ENCODE data around the gene OCIAD1.

- TF ChIP-seq, protein P1, sequence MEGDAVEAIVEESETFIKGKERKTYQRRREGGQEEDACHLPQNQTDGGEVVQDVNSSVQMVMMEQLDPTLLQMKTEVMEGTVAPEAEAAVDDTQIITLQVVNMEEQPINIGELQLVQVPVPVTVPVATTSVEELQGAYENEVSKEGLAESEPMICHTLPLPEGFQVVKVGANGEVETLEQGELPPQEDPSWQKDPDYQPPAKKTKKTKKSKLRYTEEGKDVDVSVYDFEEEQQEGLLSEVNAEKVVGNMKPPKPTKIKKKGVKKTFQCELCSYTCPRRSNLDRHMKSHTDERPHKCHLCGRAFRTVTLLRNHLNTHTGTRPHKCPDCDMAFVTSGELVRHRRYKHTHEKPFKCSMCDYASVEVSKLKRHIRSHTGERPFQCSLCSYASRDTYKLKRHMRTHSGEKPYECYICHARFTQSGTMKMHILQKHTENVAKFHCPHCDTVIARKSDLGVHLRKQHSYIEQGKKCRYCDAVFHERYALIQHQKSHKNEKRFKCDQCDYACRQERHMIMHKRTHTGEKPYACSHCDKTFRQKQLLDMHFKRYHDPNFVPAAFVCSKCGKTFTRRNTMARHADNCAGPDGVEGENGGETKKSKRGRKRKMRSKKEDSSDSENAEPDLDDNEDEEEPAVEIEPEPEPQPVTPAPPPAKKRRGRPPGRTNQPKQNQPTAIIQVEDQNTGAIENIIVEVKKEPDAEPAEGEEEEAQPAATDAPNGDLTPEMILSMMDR (IDR thresholded peaks at IDR 0.05) = no peak
- TF ChIP-seq POLR2AphosphoS5 (IDR thresholded peaks at IDR 0.05; ENCODE audit: low read depth, low read length) (no peak), REST (IDR thresholded peaks at IDR 0.05; ENCODE audit: insufficient read depth in 1 of 2, low read depth in 2 of 2, low read length in 1 of 2) (no peak), SIN3A (IDR thresholded peaks at IDR 0.05; ENCODE audit: borderline replicate concordance, insufficient read depth, low read depth, low read length) (no peak)
Observed at GRCh38 chr4:48853604-48854394, 22.9 kb downstream of the OCIAD1 start.
